NB4 (cell line): ENCODE measurements around the gene ZSWIM3.

ENCODE experiments used
- MYC ChIP-seq: IDR thresholded peaks from 2 replicates; pipeline ENCODE4 v1.6.1; 2011; ENCODE audit warnings: low read depth, low read length
- POLR2A ChIP-seq: IDR thresholded peaks from 2 replicates; pipeline ENCODE4 v1.6.1; 2011; ENCODE audit warnings: mild to moderate bottlenecking; ENCODE audit not compliant: insufficient read length; ENCODE audit errors: extremely low read depth
- TF ChIP-seq, protein P1 (sequence below): IDR thresholded peaks from one replicate; pipeline ENCODE4 v1.5.1; 2012; ENCODE audit warnings: low read depth, low read length

DNA sequence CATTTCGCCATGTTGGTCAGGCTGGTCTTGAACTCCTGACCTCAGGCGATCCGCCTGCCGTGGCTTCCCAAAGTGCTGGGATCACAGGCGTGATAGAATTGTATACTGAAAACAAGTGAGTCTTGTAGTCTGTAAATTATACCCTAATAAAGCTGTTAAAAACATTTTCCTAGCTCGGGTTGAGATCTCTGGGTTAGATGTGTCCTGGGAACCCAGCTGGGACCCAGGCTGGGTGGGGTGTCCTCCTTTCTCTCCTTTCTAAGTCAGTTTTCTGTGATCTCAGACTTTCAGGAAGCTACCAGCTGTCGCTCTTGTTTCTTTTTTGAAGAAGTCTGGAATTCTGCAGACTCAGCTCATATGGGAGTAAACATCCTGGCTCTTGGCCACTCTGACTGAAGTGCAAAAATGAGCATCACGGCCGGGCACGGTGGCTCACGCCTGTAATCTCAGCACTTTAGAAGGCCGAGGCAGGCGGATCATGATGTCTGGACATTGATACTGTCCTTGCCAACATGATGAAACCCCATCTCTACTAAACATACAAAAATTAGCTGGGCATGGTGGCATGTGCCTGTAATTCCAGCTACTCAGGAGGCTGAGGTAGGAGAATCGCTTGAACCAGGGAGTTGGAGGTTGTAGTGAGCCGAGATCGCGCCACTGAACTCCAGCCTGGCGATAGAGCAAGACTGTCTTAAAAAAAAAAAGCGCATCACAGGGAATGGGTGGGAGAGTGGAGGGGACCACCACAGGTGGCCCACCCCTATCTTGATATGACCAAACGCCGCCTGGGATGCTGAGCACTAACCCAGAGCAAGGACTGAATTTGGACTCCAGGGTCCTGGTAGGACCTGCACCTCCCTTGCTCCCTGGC is 67.2 kb downstream of the ZSWIM3 start:
- TF ChIP-seq POLR2A (no peak), MYC (no peak)
- TF ChIP-seq, protein P1, sequence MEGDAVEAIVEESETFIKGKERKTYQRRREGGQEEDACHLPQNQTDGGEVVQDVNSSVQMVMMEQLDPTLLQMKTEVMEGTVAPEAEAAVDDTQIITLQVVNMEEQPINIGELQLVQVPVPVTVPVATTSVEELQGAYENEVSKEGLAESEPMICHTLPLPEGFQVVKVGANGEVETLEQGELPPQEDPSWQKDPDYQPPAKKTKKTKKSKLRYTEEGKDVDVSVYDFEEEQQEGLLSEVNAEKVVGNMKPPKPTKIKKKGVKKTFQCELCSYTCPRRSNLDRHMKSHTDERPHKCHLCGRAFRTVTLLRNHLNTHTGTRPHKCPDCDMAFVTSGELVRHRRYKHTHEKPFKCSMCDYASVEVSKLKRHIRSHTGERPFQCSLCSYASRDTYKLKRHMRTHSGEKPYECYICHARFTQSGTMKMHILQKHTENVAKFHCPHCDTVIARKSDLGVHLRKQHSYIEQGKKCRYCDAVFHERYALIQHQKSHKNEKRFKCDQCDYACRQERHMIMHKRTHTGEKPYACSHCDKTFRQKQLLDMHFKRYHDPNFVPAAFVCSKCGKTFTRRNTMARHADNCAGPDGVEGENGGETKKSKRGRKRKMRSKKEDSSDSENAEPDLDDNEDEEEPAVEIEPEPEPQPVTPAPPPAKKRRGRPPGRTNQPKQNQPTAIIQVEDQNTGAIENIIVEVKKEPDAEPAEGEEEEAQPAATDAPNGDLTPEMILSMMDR: no peak
